GM12873 (cell line): ENCODE data around the gene ARNT2.

Experiments used
- TF ChIP-seq, protein P1 (sequence below): IDR thresholded peaks from 2 replicates; pipeline ENCODE4 v1.5.1; 2012; ENCODE audit warnings: low read depth, mild to moderate bottlenecking, moderate library complexity, low read length, control low read depth; ENCODE audit not compliant: insufficient read depth; ENCODE audit errors: missing control alignments

ARNT2 gene

GRCh38 chr15:80579611-80580010, 175.4 kb downstream of the ARNT2 start:
- TF ChIP-seq, protein P1, sequence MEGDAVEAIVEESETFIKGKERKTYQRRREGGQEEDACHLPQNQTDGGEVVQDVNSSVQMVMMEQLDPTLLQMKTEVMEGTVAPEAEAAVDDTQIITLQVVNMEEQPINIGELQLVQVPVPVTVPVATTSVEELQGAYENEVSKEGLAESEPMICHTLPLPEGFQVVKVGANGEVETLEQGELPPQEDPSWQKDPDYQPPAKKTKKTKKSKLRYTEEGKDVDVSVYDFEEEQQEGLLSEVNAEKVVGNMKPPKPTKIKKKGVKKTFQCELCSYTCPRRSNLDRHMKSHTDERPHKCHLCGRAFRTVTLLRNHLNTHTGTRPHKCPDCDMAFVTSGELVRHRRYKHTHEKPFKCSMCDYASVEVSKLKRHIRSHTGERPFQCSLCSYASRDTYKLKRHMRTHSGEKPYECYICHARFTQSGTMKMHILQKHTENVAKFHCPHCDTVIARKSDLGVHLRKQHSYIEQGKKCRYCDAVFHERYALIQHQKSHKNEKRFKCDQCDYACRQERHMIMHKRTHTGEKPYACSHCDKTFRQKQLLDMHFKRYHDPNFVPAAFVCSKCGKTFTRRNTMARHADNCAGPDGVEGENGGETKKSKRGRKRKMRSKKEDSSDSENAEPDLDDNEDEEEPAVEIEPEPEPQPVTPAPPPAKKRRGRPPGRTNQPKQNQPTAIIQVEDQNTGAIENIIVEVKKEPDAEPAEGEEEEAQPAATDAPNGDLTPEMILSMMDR: no peak

DNA sequence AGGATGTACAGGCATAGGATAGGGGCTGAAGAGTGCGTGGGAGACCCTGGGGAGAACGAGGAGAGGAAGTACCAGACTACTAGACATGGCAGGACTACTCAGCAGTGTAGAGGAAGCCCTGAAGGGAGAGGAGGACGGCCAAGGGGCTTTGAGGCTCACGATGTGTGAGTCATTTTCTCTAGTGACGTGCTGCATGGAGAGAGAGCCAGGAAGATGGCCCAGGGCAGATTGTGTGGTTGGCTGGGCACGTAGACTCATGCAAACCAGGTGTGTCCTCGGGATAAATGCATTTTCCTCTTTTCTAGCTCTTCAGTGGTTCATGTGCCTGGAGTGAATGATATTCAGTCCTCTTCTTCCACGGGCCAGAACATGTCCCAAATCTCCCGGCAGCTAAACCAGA, 175.9 kb downstream of the ARNT2 start:
- TF ChIP-seq, protein P1: no peak

GRCh38 chr15:80580536-80581260, 176.5 kb downstream of the ARNT2 start:
- TF ChIP-seq, protein P1: no peak

DNA sequence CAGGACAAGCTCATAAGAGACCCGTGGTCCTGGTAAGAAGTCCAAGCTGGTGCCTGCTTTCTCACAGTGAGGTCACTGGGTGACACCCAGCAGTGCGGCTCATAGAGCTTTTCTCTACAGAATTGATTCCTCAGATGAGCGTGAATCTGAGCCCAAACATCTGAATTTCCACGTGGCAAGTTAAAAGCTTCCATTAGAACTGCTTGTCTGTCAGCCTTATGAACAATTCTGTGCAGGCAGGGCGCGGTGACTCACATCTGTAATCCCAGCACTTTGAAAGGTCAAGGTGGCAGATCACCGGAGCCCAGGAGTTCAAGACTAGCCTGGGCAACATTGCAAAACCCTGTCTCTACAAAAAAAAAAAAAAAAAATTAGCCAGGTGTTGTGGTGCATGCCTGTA, 177.8 kb downstream of the ARNT2 start:
- TF ChIP-seq, protein P1: no peak

- TF ChIP-seq, protein P1: no peak
Observed at GRCh38 chr15:80582816-80583423, 178.7 kb downstream of the ARNT2 start.

GRCh38 chr15:80584561-80584964, 180.4 kb downstream of the ARNT2 start:
- TF ChIP-seq, protein P1: no peak

DNA sequence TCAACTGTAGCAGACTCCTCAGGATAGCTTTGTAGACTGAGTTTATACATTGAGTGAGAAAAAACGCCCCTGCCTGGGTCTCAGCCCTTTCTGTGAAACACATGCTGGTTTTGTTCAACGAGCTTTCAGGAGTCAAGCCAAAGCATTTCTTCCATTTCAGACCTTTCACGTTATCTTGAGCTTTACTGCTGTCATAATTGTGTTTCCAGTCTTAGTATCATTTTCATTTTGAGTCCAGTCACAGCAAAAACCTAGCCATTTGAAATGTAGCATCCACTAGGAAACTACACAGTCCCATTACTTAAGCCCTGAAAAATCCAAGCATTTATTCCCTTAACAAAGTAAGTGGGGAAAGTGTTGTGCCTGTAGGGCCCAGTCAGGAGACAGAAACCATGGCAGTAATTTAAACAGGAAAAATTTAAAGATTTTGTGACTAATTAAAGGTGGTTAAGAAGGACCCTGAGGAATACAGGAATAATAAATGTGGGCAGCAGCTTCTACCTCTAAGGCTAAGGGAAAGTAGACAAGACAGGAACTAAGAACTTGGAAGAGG, 180.9 kb downstream of the ARNT2 start:
- TF ChIP-seq, protein P1: no peak
